Measurements from ENCODE around the gene CNIH3. TPM values are rescaled to one million over a fixed set of nuclear protein-coding genes. Genes with fewer than 3 reads are reported as not detected.
A peak's percentile ranks its signal among the peaks of the same experiment; 100 is the strongest.

CNIH3 gene
- total RNA-seq, 1 donor from 2014 or later = 4.2 TPM

GRCh38 chr1:224777180-224777579 lies 161.1 kb downstream of the CNIH3 start:
- Mint-ChIP-seq H3K27me3 (ENCODE audit: unreplicated experiment) (peaks cover 3% of the 10 kb centered on the region), H3K4me1 (ENCODE audit: unreplicated experiment) (no peaks in the 10 kb centered on the region), H3K4me3 (ENCODE audit: unreplicated experiment) (no peak overlapping the region), H3K36me3 (ENCODE audit: unreplicated experiment) (no peaks in the 10 kb centered on the region), H3K27ac (ENCODE audit: unreplicated experiment) (no peak overlapping the region), H3K9me3 (ENCODE audit: unreplicated experiment) (no peaks in the 10 kb centered on the region)
- no peak for DNase-seq (ENCODE audit: extremely low spot score, unreplicated experiment)
- TF ChIP-seq CTCF (IDR thresholded peaks at IDR 0.05) = no peak

GRCh38 chr1:224779536-224779935 lies 163.4 kb downstream of the CNIH3 start:
- Mint-ChIP-seq H3K4me1 (ENCODE audit: unreplicated experiment) (no peaks in the 10 kb centered on the region), H3K27me3 (ENCODE audit: unreplicated experiment) (peaks cover 3% of the 10 kb centered on the region), H3K9me3 (ENCODE audit: unreplicated experiment) (no peaks in the 10 kb centered on the region), H3K4me3 (ENCODE audit: unreplicated experiment) (no peak overlapping the region), H3K27ac (ENCODE audit: unreplicated experiment) (no peak overlapping the region), H3K36me3 (ENCODE audit: unreplicated experiment) (no peaks in the 10 kb centered on the region)
- DNase-seq (ENCODE audit: extremely low spot score, unreplicated experiment) = peak; percentile 15
- TF ChIP-seq CTCF (IDR thresholded peaks at IDR 0.05) = no peak

- no peaks in the 10 kb centered on the region for H3K36me3 Mint-ChIP-seq (ENCODE audit: unreplicated experiment)
- no peak for TF ChIP-seq CTCF (IDR thresholded peaks at IDR 0.05)
- H3K9me3 Mint-ChIP-seq (ENCODE audit: unreplicated experiment) = no peaks in the 10 kb centered on the region
- peaks cover 3% of the 10 kb centered on the region for H3K27me3 Mint-ChIP-seq (ENCODE audit: unreplicated experiment)
- H3K27ac Mint-ChIP-seq (ENCODE audit: unreplicated experiment) = no peak overlapping the region
- H3K4me1 Mint-ChIP-seq (ENCODE audit: unreplicated experiment) = no peaks in the 10 kb centered on the region
- DNase-seq (ENCODE audit: extremely low spot score, unreplicated experiment) = peak; percentile 34
- H3K4me3 Mint-ChIP-seq (ENCODE audit: unreplicated experiment) = no peak overlapping the region
Observed at GRCh38 chr1:224780736-224781135, 164.6 kb downstream of the CNIH3 start.

GRCh38 chr1:224781800-224782199 lies 165.7 kb downstream of the CNIH3 start:
- H3K27ac Mint-ChIP-seq (ENCODE audit: unreplicated experiment) = no peak overlapping the region
- no peaks in the 10 kb centered on the region for H3K4me1 Mint-ChIP-seq (ENCODE audit: unreplicated experiment)
- H3K36me3 Mint-ChIP-seq (ENCODE audit: unreplicated experiment) = no peaks in the 10 kb centered on the region
- DNase-seq (ENCODE audit: extremely low spot score, unreplicated experiment) = peak; percentile 1
- H3K27me3 Mint-ChIP-seq (ENCODE audit: unreplicated experiment) = peaks cover 3% of the 10 kb centered on the region
- H3K9me3 Mint-ChIP-seq (ENCODE audit: unreplicated experiment) = no peaks in the 10 kb centered on the region
- H3K4me3 Mint-ChIP-seq (ENCODE audit: unreplicated experiment) = no peak overlapping the region
- TF ChIP-seq CTCF (IDR thresholded peaks at IDR 0.05) = no peak

DNA sequence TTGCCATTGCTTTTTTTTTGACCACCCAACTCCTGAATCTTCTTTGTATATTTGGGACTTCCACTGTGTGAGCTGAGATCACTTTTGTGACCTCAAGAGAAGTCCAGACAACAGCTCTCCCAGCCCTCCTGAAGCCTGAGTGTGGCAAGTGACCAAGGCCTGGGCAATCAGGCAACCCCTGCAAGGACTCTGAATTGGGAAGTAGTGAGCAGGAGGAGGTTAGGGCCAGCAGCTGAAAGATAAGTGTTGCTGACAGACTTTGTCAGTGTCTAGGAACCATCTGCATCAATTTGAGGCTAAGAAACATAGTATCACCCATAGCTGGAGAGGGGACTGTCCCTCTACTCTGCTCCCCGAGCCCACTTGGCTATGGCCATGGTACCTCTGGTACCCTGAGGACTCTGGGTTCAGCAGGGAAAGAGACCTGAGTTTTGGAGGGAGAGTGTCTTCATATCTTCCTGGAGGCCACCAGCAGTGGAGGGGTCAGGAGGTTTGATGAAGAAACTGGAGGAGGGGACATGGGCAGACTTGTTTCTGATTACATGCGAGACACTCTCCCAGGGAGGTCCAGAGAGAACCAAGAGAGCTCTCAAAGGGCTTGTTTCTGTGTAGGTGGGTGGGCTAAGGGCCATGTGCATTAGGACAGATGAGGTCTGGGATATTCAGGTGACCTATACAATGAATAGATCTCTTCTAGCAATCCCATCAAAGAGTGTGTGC lies 166.3 kb downstream of the CNIH3 start:
- no peaks in the 10 kb centered on the region for H3K4me1 Mint-ChIP-seq (ENCODE audit: unreplicated experiment)
- peaks cover 3% of the 10 kb centered on the region for H3K27me3 Mint-ChIP-seq (ENCODE audit: unreplicated experiment)

More for the DNA sequence above, 166.3 kb downstream of the CNIH3 start:
- Mint-ChIP-seq H3K27ac (ENCODE audit: unreplicated experiment) (no peak overlapping the region), H3K36me3 (ENCODE audit: unreplicated experiment) (no peaks in the 10 kb centered on the region), H3K4me3 (ENCODE audit: unreplicated experiment) (no peak overlapping the region), H3K9me3 (ENCODE audit: unreplicated experiment) (no peaks in the 10 kb centered on the region)
- DNase-seq (ENCODE audit: extremely low spot score, unreplicated experiment) = peak; percentile 57
- no peak for TF ChIP-seq CTCF (IDR thresholded peaks at IDR 0.05)

All from osteocyte (in vitro differentiated cells).